Stimulated activated CD4-positive, alpha-beta T cell treated with anti-CD3 and anti-CD28 coated beads, TNF-alpha, amount 100 ng/mL, for 4 hours (primary cell): ENCODE results near the gene THAP3.

ENCODE experiments used
- DNase-seq, 3 experiments: peaks; one replicate each; pipeline ENCODE4 v3.0.0-alpha.2; 2020; ENCODE audit warnings: low read depth in 3 of 3

Gene THAP3

DNA sequence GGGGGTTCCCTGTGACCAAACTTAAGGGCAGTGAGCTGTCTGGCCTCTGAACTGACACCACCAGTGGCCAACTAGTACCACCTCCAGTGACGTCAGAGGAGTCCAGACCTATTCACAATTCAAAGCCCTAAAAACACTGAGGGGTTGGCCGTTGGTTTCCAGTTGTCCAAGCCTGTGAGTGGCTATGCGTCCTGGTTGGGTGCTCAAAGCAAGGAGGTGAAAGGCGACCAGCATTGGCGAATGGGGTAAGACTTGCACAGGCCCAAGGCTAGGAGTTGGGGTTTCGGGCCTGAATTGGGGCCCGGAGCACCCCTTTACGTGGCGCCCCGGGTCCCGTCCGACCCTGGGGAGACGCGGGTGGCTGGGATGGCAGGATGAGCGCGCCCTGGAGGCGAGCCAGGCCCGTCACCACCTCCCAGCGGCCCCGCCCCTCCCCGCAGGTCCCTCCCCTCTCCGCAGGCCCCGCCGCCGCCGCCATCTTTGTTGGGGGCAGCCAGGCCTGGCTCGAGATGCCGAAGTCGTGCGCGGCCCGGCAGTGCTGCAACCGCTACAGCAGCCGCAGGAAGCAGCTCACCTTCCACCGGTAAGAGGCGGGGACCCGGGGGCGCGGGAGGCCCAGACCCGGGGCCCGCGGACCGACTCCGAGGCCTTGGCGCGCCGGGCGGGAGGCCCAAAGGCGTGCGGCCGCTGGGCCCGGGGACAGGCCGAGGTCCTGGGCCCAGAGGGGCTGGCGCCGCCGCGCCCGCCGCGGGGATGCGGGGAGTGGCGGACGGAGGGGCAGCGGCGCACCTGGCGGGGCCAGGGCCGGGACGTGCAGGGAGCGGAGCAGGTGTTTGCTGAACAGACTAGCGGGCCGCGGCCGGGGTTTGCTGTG, at the start of gene THAP3:
Gene THAP3, plus strand, starts transcription at position 159 of the 874 bp plus-strand sequence. Its CDS starts 351 bp downstream, at position 510.
- peak; percentile 81 to 87 (median 84) for DNase-seq

GRCh38 chr1:6577831-6578525, 46.7 kb upstream of the THAP3 start:
- no peak for DNase-seq

DNA sequence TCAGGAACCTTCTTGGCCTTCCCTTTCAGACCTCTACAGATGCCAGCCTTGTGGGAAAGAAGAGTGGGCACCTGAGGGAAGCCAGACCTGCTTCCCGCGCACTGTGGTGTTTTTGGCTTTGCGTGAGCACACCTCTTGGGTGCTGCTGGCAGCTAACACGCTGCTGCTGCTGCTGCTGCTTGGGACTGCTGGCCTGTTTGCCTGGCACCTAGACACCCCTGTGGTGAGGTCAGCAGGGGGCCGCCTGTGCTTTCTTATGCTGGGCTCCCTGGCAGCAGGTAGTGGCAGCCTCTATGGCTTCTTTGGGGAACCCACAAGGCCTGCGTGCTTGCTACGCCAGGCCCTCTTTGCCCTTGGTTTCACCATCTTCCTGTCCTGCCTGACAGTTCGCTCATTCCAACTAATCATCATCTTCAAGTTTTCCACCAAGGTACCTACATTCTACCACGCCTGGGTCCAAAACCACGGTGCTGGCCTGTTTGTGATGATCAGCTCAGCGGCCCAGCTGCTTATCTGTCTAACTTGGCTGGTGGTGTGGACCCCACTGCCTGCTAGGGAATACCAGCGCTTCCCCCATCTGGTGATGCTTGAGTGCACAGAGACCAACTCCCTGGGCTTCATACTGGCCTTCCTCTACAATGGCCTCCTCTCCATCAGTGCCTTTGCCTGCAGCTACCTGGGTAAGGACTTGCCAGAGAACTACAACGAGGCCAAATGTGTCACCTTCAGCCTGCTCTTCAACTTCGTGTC, 45.9 kb upstream of the THAP3 start:
- no peak for DNase-seq

DNA sequence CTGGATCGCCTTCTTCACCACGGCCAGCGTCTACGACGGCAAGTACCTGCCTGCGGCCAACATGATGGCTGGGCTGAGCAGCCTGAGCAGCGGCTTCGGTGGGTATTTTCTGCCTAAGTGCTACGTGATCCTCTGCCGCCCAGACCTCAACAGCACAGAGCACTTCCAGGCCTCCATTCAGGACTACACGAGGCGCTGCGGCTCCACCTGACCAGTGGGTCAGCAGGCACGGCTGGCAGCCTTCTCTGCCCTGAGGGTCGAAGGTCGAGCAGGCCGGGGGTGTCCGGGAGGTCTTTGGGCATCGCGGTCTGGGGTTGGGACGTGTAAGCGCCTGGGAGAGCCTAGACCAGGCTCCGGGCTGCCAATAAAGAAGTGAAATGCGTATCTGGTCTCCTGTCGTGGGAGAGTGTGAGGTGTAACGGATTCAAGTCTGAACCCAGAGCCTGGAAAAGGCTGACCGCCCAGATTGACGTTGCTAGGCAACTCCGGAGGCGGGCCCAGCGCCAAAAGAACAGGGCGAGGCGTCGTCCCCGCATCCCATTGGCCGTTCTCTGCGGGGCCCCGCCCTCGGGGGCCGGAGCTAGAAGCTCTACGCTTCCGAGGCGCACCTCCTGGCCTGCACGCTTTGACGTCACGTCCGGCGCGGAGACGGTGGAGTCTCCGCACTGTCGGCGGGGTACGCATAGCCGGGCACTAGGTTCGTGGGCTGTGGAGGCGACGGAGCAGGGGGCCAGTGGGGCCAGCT, 45.1 kb upstream of the THAP3 start, which contains the start of gene ZBTB48:
Gene ZBTB48, plus strand, starts transcription at position 621 of the 745 bp plus-strand sequence. CDS start 616 bp downstream, outside the sequence.
- peak; percentile 91 to 93 (median 93) for DNase-seq

GRCh38 chr1:6580119-6580592, 44.5 kb upstream of the THAP3 start:
- no peak for DNase-seq

DNA sequence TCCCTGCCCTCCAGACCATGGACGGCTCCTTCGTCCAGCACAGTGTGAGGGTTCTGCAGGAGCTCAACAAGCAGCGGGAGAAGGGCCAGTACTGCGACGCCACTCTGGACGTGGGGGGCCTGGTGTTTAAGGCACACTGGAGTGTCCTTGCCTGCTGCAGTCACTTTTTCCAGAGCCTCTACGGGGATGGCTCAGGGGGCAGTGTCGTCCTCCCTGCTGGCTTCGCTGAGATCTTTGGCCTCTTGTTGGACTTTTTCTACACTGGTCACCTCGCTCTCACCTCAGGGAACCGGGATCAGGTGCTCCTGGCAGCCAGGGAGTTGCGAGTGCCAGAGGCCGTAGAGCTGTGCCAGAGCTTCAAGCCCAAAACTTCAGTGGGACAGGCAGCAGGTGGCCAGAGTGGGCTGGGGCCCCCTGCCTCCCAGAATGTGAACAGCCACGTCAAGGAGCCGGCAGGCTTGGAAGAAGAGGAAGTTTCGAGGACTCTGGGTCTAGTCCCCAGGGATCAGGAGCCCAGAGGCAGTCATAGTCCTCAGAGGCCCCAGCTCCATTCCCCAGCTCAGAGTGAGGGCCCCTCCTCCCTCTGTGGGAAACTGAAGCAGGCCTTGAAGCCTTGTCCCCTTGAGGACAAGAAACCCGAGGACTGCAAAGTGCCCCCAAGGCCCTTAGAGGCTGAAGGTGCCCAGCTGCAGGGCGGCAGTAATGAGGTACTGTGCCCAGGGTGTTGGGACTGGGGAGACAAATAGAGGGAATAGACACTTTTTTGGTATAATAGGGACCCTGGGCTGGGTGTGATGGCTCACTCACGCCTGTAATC, 43.9 kb upstream of the THAP3 start:
- no peak for DNase-seq

GRCh38 chr1:6581561-6582305, 42.9 kb upstream of the THAP3 start:
- DNase-seq: no peak

DNA sequence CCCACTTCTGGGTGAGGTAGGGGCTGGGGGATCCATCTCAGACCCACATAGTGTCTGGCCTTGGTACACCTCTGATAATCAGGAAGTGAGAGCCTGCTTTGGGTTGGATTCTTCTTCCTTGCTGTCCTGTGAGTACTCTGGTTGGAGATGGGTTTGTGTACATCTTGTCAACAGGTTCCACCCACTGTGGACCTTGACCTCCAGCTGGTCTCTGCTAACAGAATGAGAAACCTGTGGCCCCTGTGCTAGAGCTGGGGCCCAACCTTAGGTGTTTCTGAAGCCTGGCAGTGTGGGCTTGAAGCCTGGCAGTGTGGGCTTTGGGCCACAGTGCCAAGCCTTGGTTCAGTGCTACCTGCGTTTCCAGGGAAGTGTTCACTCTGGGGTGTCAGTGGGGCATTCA, 42.3 kb upstream of the THAP3 start:
- no peak for DNase-seq

DNA sequence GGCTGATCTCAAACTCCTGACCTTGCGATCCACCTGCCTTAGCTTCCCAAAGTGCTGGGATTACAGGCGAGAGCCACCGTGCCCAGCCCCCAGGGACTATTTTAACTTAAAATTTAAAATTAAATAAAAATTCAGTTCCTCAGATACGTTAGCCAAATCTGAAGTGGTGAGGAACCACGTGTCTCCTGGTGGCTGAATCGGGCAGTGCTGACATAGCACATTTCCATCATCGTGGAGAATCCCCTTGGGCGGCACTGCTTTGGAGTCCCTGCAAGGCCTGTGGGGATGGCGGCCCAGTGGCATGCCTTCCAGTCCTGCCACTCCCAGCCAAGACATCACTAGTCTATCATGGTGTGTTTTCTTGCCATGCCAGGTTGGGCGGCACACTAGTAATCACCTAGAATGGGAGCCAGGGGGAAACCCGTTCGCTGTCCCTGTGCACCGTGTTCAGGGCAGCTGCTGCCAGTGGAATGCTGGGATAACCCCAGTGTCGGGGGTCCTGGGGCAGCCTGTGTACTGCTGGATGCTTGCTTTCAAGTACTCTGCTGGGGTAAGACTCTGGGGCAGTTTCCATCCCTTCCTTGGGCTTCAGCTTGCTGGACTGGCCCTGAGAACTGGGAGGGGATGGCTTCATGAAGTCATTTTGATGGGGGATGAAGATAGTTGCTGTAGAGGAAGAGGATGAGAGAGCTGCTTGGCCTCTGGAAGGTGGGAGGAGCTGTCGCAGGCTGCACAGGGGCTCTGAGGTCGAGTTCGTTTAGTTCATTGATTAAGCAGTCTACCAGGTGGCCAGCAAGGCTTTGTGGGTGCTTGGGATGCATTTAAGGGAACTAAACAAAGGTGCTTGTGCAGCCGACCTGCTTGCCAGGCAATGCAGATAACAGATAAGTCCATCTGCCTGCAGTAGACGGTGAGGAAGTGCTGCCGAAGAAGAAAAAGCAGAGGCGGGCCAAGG, 40.3 kb upstream of the THAP3 start:
- no peak for DNase-seq

DNA sequence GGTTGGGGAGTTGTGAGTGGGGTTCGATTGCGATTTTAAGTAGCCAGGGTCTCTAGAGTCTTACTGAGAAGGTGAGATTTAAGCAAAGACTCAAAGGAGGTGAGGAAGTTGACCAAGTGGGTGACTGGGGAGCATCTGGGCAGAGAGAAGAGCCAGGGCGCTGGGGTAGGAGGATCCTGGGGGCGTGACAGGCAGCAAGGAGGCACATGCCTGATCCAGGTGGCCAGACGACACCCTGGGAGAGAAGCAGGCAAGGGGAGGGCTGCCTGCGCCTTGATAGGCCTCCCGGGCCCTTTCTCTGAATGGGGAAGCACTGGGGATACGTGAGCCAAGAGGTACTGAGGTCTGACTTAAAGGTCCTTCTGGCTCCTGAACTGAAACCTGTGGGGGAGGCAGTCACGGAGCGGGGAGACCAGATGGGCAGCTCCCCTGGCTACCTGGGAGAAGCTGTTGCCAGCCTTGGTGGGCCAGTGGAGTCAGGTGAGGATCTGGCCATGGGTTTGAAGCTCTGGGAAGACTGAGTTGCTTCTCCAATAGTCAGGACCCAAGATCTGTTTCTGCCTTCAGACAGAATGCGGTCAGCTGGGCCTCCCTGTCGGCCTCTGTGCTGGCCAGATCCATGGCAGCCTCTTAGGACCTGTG, 39.5 kb upstream of the THAP3 start:
- no peak for DNase-seq

DNA sequence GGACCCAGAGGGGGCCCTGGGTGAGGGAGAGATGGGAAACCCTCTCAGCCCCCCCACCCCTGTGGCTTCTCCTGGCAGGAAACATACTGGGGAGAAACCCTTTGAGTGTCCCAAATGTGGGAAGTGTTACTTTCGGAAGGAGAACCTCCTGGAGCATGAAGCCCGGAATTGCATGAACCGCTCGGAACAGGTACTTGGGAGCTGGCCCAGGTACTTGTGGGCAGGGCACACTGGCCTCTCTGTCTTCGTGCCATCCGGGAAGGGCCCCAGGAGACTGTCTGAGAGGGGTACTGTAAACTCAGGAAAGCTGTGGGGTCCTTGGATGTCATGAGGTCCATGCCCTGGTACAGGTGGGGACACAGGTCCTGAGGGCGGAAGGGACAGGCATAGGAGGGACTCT, 38.8 kb upstream of the THAP3 start:
- no peak for DNase-seq

- no peak for DNase-seq
These were observed 38.3 kb upstream of the THAP3 start for GRCh38 chr1:6586404-6586816.

GRCh38 chr1:6587261-6588005, 37.2 kb upstream of the THAP3 start:
- DNase-seq: no peak

GRCh38 chr1:6588128-6588892, 36.4 kb upstream of the THAP3 start:
- DNase-seq: no peak

- no peak for DNase-seq
These were observed 35.7 kb upstream of the THAP3 start for GRCh38 chr1:6588893-6589520.

DNA sequence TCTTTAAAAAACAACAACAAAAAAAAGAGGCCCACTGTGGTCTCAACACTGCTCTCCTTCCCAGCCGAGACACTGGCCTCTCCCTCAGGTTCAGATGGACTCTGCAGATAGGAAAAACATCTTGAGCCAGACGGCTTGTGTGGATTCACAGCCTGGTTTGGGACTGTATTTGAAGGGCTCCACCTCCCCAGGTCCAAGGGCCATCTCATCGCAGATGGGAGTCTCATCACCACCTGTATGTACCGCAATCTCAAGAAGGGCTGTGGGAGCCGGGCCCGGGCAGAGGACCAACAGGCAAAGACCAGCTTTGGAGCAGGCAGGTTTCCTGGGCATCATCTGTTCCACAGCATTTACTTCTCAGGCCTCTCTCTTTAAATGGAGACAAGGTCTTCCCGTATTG, 34.6 kb upstream of the THAP3 start:
- DNase-seq: no peak
